Nephron (organoid): ENCODE measurements around the gene TCTN2.

Experiments
- H3K27ac Mint-ChIP-seq, 3 experiments: 2 replicates each; pipeline ENCODE4 v1.8.0; 2020; ENCODE audit warnings: mixed read lengths in 3 of 3, mild to moderate bottlenecking in 2 of 3, moderate library complexity in 1 of 3
- H3K27me3 Mint-ChIP-seq: 2 replicates; pipeline ENCODE4 v1.8.0; 2021; ENCODE audit warnings: low read depth, mild to moderate bottlenecking, moderate library complexity, mixed read lengths
- H3K36me3 Mint-ChIP-seq: 2 replicates; pipeline ENCODE4 v1.8.0; 2020; ENCODE audit warnings: low read depth, mixed read lengths
- H3K4me1 Mint-ChIP-seq: 2 replicates; pipeline ENCODE4 v1.8.0; 2020; ENCODE audit warnings: mixed read lengths
- H3K4me3 Mint-ChIP-seq, 3 experiments: 2 replicates each; pipeline ENCODE4 v1.8.0; 2020; ENCODE audit warnings: mild to moderate bottlenecking in 3 of 3, mixed read lengths in 3 of 3, moderate library complexity in 2 of 3
- H3K9me3 Mint-ChIP-seq: 2 replicates; pipeline ENCODE4 v1.8.0; 2020; ENCODE audit warnings: mixed read lengths
- CTCF ChIP-seq, 3 experiments: fragments of 200-600 bp; sonication (generic); IDR thresholded peaks; one replicate each; pipeline ENCODE4 v1.5.0; 2021; ENCODE audit warnings: antibody characterized with exemption in 3 of 3; ENCODE audit not compliant: unreplicated experiment in 3 of 3

Gene TCTN2

DNA sequence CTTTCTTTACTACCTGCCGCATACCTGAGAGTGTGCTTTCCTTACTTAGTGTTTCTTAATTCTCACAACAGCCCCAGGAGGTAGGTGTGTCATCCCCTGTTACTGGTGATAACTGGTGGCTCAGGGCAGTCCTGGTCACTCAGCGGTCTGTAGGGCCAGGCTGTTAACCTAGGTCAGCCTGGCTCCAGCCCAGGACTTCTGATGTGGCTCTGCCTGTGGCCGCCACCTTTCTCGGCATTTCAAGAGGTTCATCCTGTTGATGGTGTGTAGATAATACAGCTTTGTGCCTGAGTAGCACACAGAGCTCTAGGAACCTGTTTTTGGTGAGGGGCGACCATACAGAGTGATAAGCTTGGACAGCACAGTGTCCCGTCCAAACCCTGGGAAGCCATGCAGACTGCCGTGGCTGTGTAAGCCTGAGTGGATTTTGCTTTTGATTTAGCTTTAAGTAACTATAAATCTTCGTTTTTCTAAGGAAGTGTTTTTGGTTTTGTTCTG is 79.3 kb downstream of the TCTN2 start:
- no peak overlapping the region for H3K27ac Mint-ChIP-seq
- no peak overlapping the region for H3K4me3 Mint-ChIP-seq
- no peaks in the 10 kb centered on the region for H3K4me1 Mint-ChIP-seq
- H3K9me3 Mint-ChIP-seq, result no peaks in the 10 kb centered on the region
- peaks cover 53% of the 10 kb centered on the region for H3K36me3 Mint-ChIP-seq
- TF ChIP-seq CTCF (IDR thresholded peaks at IDR 0.05; ENCODE audit: unreplicated experiment in 3 of 3), result no peak
- no peaks in the 10 kb centered on the region for H3K27me3 Mint-ChIP-seq

GRCh38 chr12:123752046-123752445 is 81.1 kb downstream of the TCTN2 start:
- TF ChIP-seq CTCF (IDR thresholded peaks at IDR 0.05; ENCODE audit: unreplicated experiment in 3 of 3), result no peak
- no peaks in the 10 kb centered on the region for H3K4me1 Mint-ChIP-seq
- H3K9me3 Mint-ChIP-seq, result no peaks in the 10 kb centered on the region
- H3K4me3 Mint-ChIP-seq, result no peak overlapping the region
- no peak overlapping the region for H3K27ac Mint-ChIP-seq
- H3K36me3 Mint-ChIP-seq, result peaks cover 53% of the 10 kb centered on the region
- no peaks in the 10 kb centered on the region for H3K27me3 Mint-ChIP-seq

DNA sequence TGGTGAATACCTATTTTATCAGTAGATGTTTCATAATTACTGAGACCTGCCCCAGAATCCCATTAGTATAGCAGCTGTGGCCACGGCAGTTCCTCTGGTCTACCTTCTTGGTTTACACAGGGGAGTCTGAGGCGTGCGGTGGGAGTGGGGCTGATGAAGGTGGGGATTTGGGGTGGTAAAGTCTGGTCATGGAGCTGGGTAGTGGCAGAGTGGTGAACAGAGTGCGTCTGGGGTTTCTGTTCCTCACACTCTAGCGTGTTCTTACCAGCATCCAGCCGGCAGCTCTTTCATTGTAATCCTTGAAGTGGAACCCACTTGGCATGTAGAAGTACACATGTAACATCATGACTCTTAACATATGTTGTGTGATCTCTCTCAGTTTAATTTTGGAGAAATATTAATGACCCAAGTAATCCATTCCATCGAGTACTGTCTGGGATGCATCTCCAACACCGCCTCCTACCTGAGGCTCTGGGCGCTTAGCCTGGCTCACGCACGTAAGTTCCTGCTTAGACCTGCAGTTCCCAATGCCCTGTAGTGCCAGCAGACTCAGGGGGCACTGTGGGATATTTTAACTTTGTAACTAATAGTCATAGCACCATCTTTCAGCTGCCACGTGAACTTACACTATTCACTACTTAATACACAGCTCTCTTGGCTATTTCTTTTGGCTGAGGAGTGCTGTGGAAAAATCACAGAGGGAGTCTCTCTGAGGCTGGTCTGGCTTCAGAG is 83.3 kb downstream of the TCTN2 start:
- H3K9me3 Mint-ChIP-seq, result no peaks in the 10 kb centered on the region
- TF ChIP-seq CTCF (IDR thresholded peaks at IDR 0.05; ENCODE audit: unreplicated experiment in 3 of 3), result no peak
- no peak overlapping the region for H3K27ac Mint-ChIP-seq
- H3K4me1 Mint-ChIP-seq, result no peaks in the 10 kb centered on the region
- peaks cover 51% of the 10 kb centered on the region for H3K36me3 Mint-ChIP-seq
- H3K27me3 Mint-ChIP-seq, result no peaks in the 10 kb centered on the region
- no peak overlapping the region for H3K4me3 Mint-ChIP-seq

DNA sequence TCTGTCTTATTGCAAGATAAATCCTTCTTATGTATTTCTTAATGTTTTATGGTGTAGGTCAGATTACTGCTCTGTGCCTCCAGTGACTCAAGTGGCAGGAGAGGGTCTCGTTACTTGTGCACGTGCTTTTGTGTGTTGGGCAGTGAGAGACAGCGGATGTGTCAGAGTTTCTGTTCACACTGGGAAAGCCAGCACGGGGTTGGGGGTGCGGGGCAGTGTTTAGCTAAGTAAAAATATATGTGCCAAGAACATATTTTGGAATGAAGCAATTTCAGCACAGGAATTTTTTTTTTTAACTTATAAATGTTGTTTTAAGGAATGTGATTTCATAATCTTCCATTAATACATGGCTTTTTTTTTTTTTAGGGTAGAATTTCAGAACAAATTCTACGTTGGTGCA is 86.6 kb downstream of the TCTN2 start:
- Mint-ChIP-seq H3K36me3 (peaks cover 36% of the 10 kb centered on the region), H3K9me3 (no peaks in the 10 kb centered on the region), H3K4me1 (no peaks in the 10 kb centered on the region), H3K27ac (no peak overlapping the region), H3K27me3 (peaks cover 13% of the 10 kb centered on the region), H3K4me3 (no peak overlapping the region)
- no peak for TF ChIP-seq CTCF (IDR thresholded peaks at IDR 0.05; ENCODE audit: unreplicated experiment in 3 of 3)
